HPDE6-E6E7 (cell line): ENCODE results near the gene SLC25A25.
A peak's percentile ranks its signal among the peaks of the same experiment; 100 is the strongest.

ENCODE experiments used
- DNase-seq: peaks from one replicate; pipeline ENCODE4 v3.0.0; 2011; ENCODE audit warnings: missing footprints; ENCODE audit errors: extremely low spot score

SLC25A25 gene

GRCh38 chr9:128072144-128073021 is 4.4 kb downstream of the SLC25A25 start:
- no peak for DNase-seq

GRCh38 chr9:128073253-128073886 is 5.3 kb downstream of the SLC25A25 start:
- no peak for DNase-seq

- no peak for DNase-seq
These were observed 9.9 kb downstream of the SLC25A25 start for GRCh38 chr9:128077847-128078503.

- peak; percentile 79 for DNase-seq
These were observed 10.7 kb downstream of the SLC25A25 start for GRCh38 chr9:128078504-128079434.

- DNase-seq = no peak
These were observed 12.2 kb downstream of the SLC25A25 start for GRCh38 chr9:128080206-128080605.

GRCh38 chr9:128081056-128081455 is 13.0 kb downstream of the SLC25A25 start:
- DNase-seq = no peak

GRCh38 chr9:128082151-128082550 is 14.1 kb downstream of the SLC25A25 start:
- no peak for DNase-seq

GRCh38 chr9:128084746-128085145 is 16.7 kb downstream of the SLC25A25 start:
- no peak for DNase-seq

GRCh38 chr9:128085943-128086342 is 17.9 kb downstream of the SLC25A25 start:
- no peak for DNase-seq

- DNase-seq = no peak
These were observed 19.2 kb downstream of the SLC25A25 start for GRCh38 chr9:128087262-128087661.

GRCh38 chr9:128088253-128088945 is 20.4 kb downstream of the SLC25A25 start:
- DNase-seq = no peak

- no peak for DNase-seq
These were observed 21.3 kb downstream of the SLC25A25 start for GRCh38 chr9:128089299-128089698.

- no peak for DNase-seq
These were observed 23.1 kb downstream of the SLC25A25 start for GRCh38 chr9:128091144-128091543.

- DNase-seq = no peak
These were observed 23.5 kb downstream of the SLC25A25 start for GRCh38 chr9:128091571-128091970.

- no peak for DNase-seq
These were observed 24.4 kb downstream of the SLC25A25 start for GRCh38 chr9:128092199-128092977.

- no peak for DNase-seq
These were observed 25.0 kb downstream of the SLC25A25 start for GRCh38 chr9:128093011-128093410.

GRCh38 chr9:128094166-128094949 is 26.3 kb downstream of the SLC25A25 start:
- peak; percentile 97 for DNase-seq

- no peak for DNase-seq
These were observed 27.0 kb downstream of the SLC25A25 start for GRCh38 chr9:128094950-128095544.
